HCT116 (cell line): ENCODE data around the gene TRPM8. TPM values are rescaled to one million over a fixed set of nuclear protein-coding genes. Genes with fewer than 3 reads are reported as not detected.

Source experiments
- ATAC-seq: fragments of 200-7000 bp; cut with Tn5 transposase; 2 replicates; pipeline ENCODE4 v1.9.1; 2020; ENCODE audit warnings: mild to moderate bottlenecking, moderate library complexity
- BruUV-seq: library from RNA; stranded (reverse); fragments of 400-500 nt; replicated peaks from 2 replicates; lab custom pipeline; 2021; lab: Mats Ljungman, UMichigan
- CTCF ChIA-PET: fragments of 300-600 bp; sonication (Branson Sonifier 250); formaldehyde crosslinking; loops from one replicate; lab custom pipeline; 2021; ENCODE audit warnings: antibody characterized with exemption; lab: Charles Lee
- POLR2A ChIA-PET: fragments of 300-600, 350-600 bp; sonication (Branson Sonifier 250); formaldehyde crosslinking; loops from one replicate; lab custom pipeline; 2021; ENCODE audit warnings: antibody characterized with exemption; lab: Charles Lee
- RAD21 ChIA-PET, 2 experiments: fragments of 300-600 bp; sonication (Branson Sonifier 250); formaldehyde crosslinking; loops; one replicate each; lab custom pipeline; 2023; ENCODE audit warnings: low total read pairs in 2 of 2; ENCODE audit not compliant: uncharacterized antibody in 2 of 2, unreplicated experiment in 2 of 2, low non-redundant PET in 1 of 2; lab: Charles Lee
- DNase-seq: peaks from one replicate; pipeline ENCODE4 v3.0.0-alpha.2; 2010; ENCODE audit warnings: low read depth, low spot score
- H2AFZ ChIP-seq: fragments of 200-600 bp; shearing (Covaris generic), sonication (generic); 2 replicates; pipeline ENCODE4 v1.6.1; 2017; ENCODE audit warnings: low read depth, mixed run types, mixed read lengths, antibody characterized with exemption, low read length; ENCODE audit not compliant: poor library complexity, severe bottlenecking
- H3K27ac ChIP-seq: 2 replicates; pipeline ENCODE4 v1.5.1; 2012; ENCODE audit warnings: low read depth, low read length
- H3K27me3 ChIP-seq: fragments of 200-600 bp; sonication (generic); 2 replicates; pipeline ENCODE4 v1.6.1; 2016; ENCODE audit warnings: mixed run types, low read length, mixed read lengths; ENCODE audit not compliant: insufficient read depth
- H3K36me3 ChIP-seq, 2 experiments: fragments of 200-500 bp in 1 of 2; fragments of 200-600 bp in 1 of 2; sonication (Bioruptor generic) in 1 of 2; sonication (generic) in 1 of 2; 2 replicates each; pipeline versions ENCODE4 v1.5.1 to v1.6.1; 2014 to 2016; ENCODE audit warnings: low read length in 2 of 2, inconsistent platforms in 1 of 2, mixed read lengths in 1 of 2, mixed run types in 1 of 2; ENCODE audit not compliant: insufficient read depth in 2 of 2, control insufficient read depth in 1 of 2
- H3K4me1 ChIP-seq, 2 experiments: fragments of 200-600 bp in 1 of 2; sonication (generic) in 1 of 2; 2 replicates each; pipeline versions ENCODE4 v1.5.1 to v1.6.1; 2012 to 2017; ENCODE audit warnings: low read length in 2 of 2, inconsistent platforms in 1 of 2, mild to moderate bottlenecking in 1 of 2, mixed read lengths in 1 of 2, mixed run types in 1 of 2, moderate library complexity in 1 of 2; ENCODE audit not compliant: insufficient read depth in 2 of 2, control insufficient read depth in 1 of 2
- H3K4me2 ChIP-seq: fragments of 200-600 bp; sonication (generic); 2 replicates; pipeline ENCODE4 v1.6.1; 2017; ENCODE audit warnings: mixed run types, low read length, mixed read lengths
- H3K4me3 ChIP-seq, 2 experiments: fragments of 200-600 bp in 1 of 2; sonication (generic) in 1 of 2; replicated peaks in 1 of 2; 2 replicates each; pipeline ENCODE4 v1.5.1; 2011 to 2016; ENCODE audit warnings: low read length in 2 of 2, control low read depth in 1 of 2, low read depth in 1 of 2, mild to moderate bottlenecking in 1 of 2, mixed read lengths in 1 of 2, mixed run types in 1 of 2
- H3K79me2 ChIP-seq: fragments of 200-600 bp; sonication (generic); 2 replicates; pipeline ENCODE4 v1.6.1; 2017; ENCODE audit warnings: mild to moderate bottlenecking, mixed run types, low read length, moderate library complexity, mixed read lengths; ENCODE audit not compliant: insufficient read depth
- H3K9ac ChIP-seq: fragments of 200-600 bp; sonication (generic); 2 replicates; pipeline ENCODE4 v1.6.1; 2016; ENCODE audit warnings: low read length, mixed read lengths
- H3K9me2 ChIP-seq: fragments of 200-600 bp; sonication (generic), shearing (Covaris generic); 2 replicates; pipeline ENCODE4 v1.6.1; 2017; ENCODE audit warnings: mixed run types, mild to moderate bottlenecking, moderate library complexity; ENCODE audit not compliant: insufficient read depth
- H3K9me3 ChIP-seq, 2 experiments: fragments of 200-500 bp in 1 of 2; fragments of 200-600 bp in 1 of 2; sonication (Bioruptor generic) in 1 of 2; sonication (generic) in 1 of 2; 2 replicates each; pipeline ENCODE4 v1.6.1; 2014 to 2017; ENCODE audit warnings: low read length in 2 of 2, mixed read lengths in 2 of 2, inconsistent platforms in 1 of 2, low read depth in 1 of 2, mild to moderate bottlenecking in 1 of 2, mixed run types in 1 of 2, moderate library complexity in 1 of 2; ENCODE audit not compliant: control insufficient read depth in 1 of 2, insufficient read depth in 1 of 2
- H4K20me1 ChIP-seq: fragments of 200-600 bp; sonication (generic), shearing (Covaris generic); 2 replicates; pipeline ENCODE4 v1.6.1; 2017; ENCODE audit warnings: mixed run types, mild to moderate bottlenecking, moderate library complexity; ENCODE audit not compliant: insufficient read depth
- CEBPB ChIP-seq: IDR thresholded peaks from 2 replicates; pipeline ENCODE4 v1.6.1; 2012; ENCODE audit warnings: low read depth
- EZH2phosphoT487 ChIP-seq: fragments of 200-600 bp; IDR thresholded peaks from 2 replicates; pipeline ENCODE4 v1.6.1; 2018; ENCODE audit warnings: antibody characterized with exemption, borderline replicate concordance
- FOSL1 ChIP-seq: IDR thresholded peaks from 2 replicates; pipeline ENCODE4 v1.6.1; 2012; ENCODE audit warnings: low read depth
- JUND ChIP-seq: IDR thresholded peaks from 2 replicates; pipeline ENCODE4 v1.6.1; 2012
- POLR2A ChIP-seq: IDR thresholded peaks from 2 replicates; pipeline ENCODE4 v1.7.0; 2011; ENCODE audit warnings: borderline replicate concordance; ENCODE audit not compliant: insufficient read depth, insufficient read length; ENCODE audit errors: extremely low read depth
- RAD21 ChIP-seq: IDR thresholded peaks from 2 replicates; pipeline ENCODE4 v1.6.1; 2012; ENCODE audit warnings: low read depth, mild to moderate bottlenecking
- SP1 ChIP-seq: IDR thresholded peaks from 2 replicates; pipeline ENCODE4 v1.6.1; 2012; ENCODE audit warnings: low read depth
- SRF ChIP-seq: IDR thresholded peaks from 2 replicates; pipeline ENCODE4 v1.6.1; 2012; ENCODE audit warnings: low read depth
- YY1 ChIP-seq: IDR thresholded peaks from 2 replicates; pipeline ENCODE4 v1.6.1; 2011; ENCODE audit warnings: low read length, low read depth, moderate library complexity, mild to moderate bottlenecking; ENCODE audit not compliant: insufficient replicate concordance; ENCODE audit errors: extremely low read depth
- ZFX ChIP-seq: fragments of 450-650 bp; IDR thresholded peaks from 2 replicates; pipeline ENCODE4 v1.6.1; 2017
- intact Hi-C: fragments of 100-400 bp; cut with micrococcal nuclease; formaldehyde crosslinking; loops from 2 replicates; pipeline ENCODE4 v1.10.0; 2022
- total RNA-seq: library from RNA; stranded (reverse); gene quantifications from one replicate; pipeline ENCODE4 v1.2.1, GENCODE V29; 2021; ENCODE audit not compliant: unreplicated experiment

Gene TRPM8
- total RNA-seq, 1 experiment from 2014 or later: 0.39 TPM

GRCh38 chr2:233982421-233983121 is 65.4 kb downstream of the TRPM8 start:
- ChIA-PET POLR2A (no interaction called here), CTCF (interaction anchor here (2.0 kb wide), 1 partner anchor 1134 kb away, joined by 6 read pairs; no protein-coding TSS in a partner anchor), RAD21 (interaction anchor here in 1 of 2 experiments (0.6 kb wide), 1 partner anchor 9 kb away, joined by 3 read pairs; no protein-coding TSS in a partner anchor)
- Histone ChIP-seq H3K79me2 (no peaks in the 10 kb centered on the region), H3K9ac (no peak overlapping the region), H3K9me2 (no peaks in the 10 kb centered on the region), H3K9me3 (no peaks in the 10 kb centered on the region), H3K36me3 (no peaks in the 10 kb centered on the region), H4K20me1 (no peaks in the 10 kb centered on the region), H2AFZ (peak overlapping the region; percentile 39), H3K4me2 (peak overlapping the region; percentile 52), H3K4me1 (peaks cover 14 to 36% of the 10 kb centered on the region in 2 experiments), H3K4me3 (no peak overlapping the region), H3K27me3 (no peaks in the 10 kb centered on the region), H3K27ac (no peak overlapping the region)
- ATAC-seq (peak; percentile 75; the same call in 1 of the 2 replicates), DNase-seq (no peak)
- intact Hi-C loops: no loop called here
- TF ChIP-seq CEBPB: 0 out of 2 replicates have a peak, but pooled peaks have one; percentile 9
- TF ChIP-seq EZH2phosphoT487: no peak
- peak; percentile 56 for TF ChIP-seq JUND
- no peak for TF ChIP-seq YY1
- peak; percentile 76 for TF ChIP-seq FOSL1
- TF ChIP-seq SP1: peak; percentile 31; the same call in 1 of the 2 replicates
- no peak for TF ChIP-seq RAD21
- no TSS peak for BruUV-seq

GRCh38 chr2:233983445-233983844 is 66.3 kb downstream of the TRPM8 start:
- TF ChIP-seq ZFX (no peak), POLR2A (no peak), SRF (no peak)
- TF ChIP-seq, all 23 proteins: peak for 0
- H3K36me3 ChIP-seq: no peaks in the 10 kb centered on the region
- H3K9ac ChIP-seq: no peak overlapping the region
- H3K9me2 ChIP-seq: no peaks in the 10 kb centered on the region
- no peaks in the 10 kb centered on the region for H3K27me3 ChIP-seq
- no peak overlapping the region for H3K4me3 ChIP-seq
- no peak overlapping the region for H3K4me2 ChIP-seq
- intact Hi-C loops: no loop called here
- RAD21 ChIA-PET: no interaction called here
- DNase-seq: no peak
- BruUV-seq: no TSS peak
- H3K27ac ChIP-seq: no peak overlapping the region
- H3K79me2 ChIP-seq: no peaks in the 10 kb centered on the region
- no peaks in the 10 kb centered on the region for H4K20me1 ChIP-seq
- POLR2A ChIA-PET: no interaction called here
- peaks cover 14 to 36% of the 10 kb centered on the region in 2 experiments for H3K4me1 ChIP-seq
- CTCF ChIA-PET: no interaction called here
- no peak for ATAC-seq
- H3K9me3 ChIP-seq: no peaks in the 10 kb centered on the region
- no peak overlapping the region for H2AFZ ChIP-seq
